CD4-positive, alpha-beta T cell treated with Interleukin-2 at 100 ng/mL for 4 hours (primary cell): ENCODE measurements around the gene ALDH3B2.
"Not testable (repeated sequence)": the region's sequence is repeated elsewhere in the genome, so short reads cannot be mapped to it uniquely, and the experiment has no call there.

Source experiments
- DNase-seq: peaks from one replicate; pipeline ENCODE4 v3.0.0-alpha.2; 2020; ENCODE audit warnings: low spot score

The ALDH3B2 gene

GRCh38 chr11:67642173-67643120 is 32.0 kb downstream of the ALDH3B2 start:
- DNase-seq, result no peak

GRCh38 chr11:67641338-67642172 is 32.9 kb downstream of the ALDH3B2 start:
- DNase-seq, result no peak

- no peak for DNase-seq
Measured at GRCh38 chr11:67640758-67641337, 33.6 kb downstream of the ALDH3B2 start.

GRCh38 chr11:67640021-67640757 is 34.2 kb downstream of the ALDH3B2 start:
- peak; percentile 61 for DNase-seq

GRCh38 chr11:67639438-67639859 is 35.0 kb downstream of the ALDH3B2 start, which contains the start of gene TBX10:
Gene TBX10 (minus strand): TSS chr11:67639763. CDS start chr11:67639472, 291 bp downstream.
- DNase-seq, result no peak

GRCh38 chr11:67638535-67639437 is 35.6 kb downstream of the ALDH3B2 start:
- no peak for DNase-seq

GRCh38 chr11:67637441-67637840 is 37.0 kb downstream of the ALDH3B2 start:
- not testable (repeated sequence) for DNase-seq

- DNase-seq, result no peak
Measured at GRCh38 chr11:67636962-67637361, 37.5 kb downstream of the ALDH3B2 start.

- DNase-seq, result no peak
Measured at GRCh38 chr11:67635231-67635521, 39.2 kb downstream of the ALDH3B2 start.

GRCh38 chr11:67634366-67635230 is 39.8 kb downstream of the ALDH3B2 start:
- no peak for DNase-seq

- no peak for DNase-seq
Measured at GRCh38 chr11:67633758-67634365, 40.6 kb downstream of the ALDH3B2 start.

- no peak for DNase-seq
Measured at GRCh38 chr11:67632982-67633755, 41.3 kb downstream of the ALDH3B2 start.

GRCh38 chr11:67632175-67632981 is 42.0 kb downstream of the ALDH3B2 start:
- no peak for DNase-seq

GRCh38 chr11:67631853-67632174 is 42.6 kb downstream of the ALDH3B2 start:
- no peak for DNase-seq

- DNase-seq, result no peak
Measured at GRCh38 chr11:67631411-67631810, 43.0 kb downstream of the ALDH3B2 start.

GRCh38 chr11:67630943-67631331 is 43.5 kb downstream of the ALDH3B2 start:
- DNase-seq, result no peak

- peak; percentile 95 for DNase-seq
Measured at GRCh38 chr11:67630228-67630942, 44.0 kb downstream of the ALDH3B2 start.
